Measurements from ENCODE around the gene LCLAT1.

DNA sequence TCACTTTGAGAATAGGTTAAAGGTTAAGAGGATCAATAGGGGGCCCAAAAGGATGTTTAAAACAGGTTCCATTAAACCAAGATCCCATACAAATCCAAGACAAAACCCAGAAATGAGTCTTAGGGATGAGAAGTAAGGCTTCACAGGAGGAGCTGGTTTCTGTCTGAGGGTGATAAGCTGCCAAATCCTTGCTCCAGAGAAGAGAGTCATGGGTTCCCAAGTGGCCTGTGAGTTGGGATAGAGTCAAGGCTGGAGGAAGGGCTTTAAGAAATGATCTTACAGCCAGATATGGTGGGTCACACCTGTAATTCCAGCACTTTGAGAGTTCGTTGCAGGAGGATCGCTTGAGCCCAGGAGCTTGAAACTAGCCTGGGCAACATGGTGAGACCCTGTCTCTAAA, 40.2 kb upstream of the LCLAT1 start:
- TF ChIP-seq, protein P1, sequence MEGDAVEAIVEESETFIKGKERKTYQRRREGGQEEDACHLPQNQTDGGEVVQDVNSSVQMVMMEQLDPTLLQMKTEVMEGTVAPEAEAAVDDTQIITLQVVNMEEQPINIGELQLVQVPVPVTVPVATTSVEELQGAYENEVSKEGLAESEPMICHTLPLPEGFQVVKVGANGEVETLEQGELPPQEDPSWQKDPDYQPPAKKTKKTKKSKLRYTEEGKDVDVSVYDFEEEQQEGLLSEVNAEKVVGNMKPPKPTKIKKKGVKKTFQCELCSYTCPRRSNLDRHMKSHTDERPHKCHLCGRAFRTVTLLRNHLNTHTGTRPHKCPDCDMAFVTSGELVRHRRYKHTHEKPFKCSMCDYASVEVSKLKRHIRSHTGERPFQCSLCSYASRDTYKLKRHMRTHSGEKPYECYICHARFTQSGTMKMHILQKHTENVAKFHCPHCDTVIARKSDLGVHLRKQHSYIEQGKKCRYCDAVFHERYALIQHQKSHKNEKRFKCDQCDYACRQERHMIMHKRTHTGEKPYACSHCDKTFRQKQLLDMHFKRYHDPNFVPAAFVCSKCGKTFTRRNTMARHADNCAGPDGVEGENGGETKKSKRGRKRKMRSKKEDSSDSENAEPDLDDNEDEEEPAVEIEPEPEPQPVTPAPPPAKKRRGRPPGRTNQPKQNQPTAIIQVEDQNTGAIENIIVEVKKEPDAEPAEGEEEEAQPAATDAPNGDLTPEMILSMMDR (IDR thresholded peaks at IDR 0.05; ENCODE audit: low read depth, low read length, poor library complexity, severe bottlenecking), result no peak
- TF ChIP-seq EZH2phosphoT487 (IDR thresholded peaks at IDR 0.05; ENCODE audit: borderline replicate concordance, low read length), result no peak

Data from DOHH2 (cell line).